GM15510 (cell line): ENCODE data around the gene DNAAF3.

Experiments
- POLR2A ChIP-seq: IDR thresholded peaks from 3 replicates; pipeline ENCODE4 v1.6.1; 2011; ENCODE audit warnings: borderline replicate concordance; ENCODE audit not compliant: insufficient read length; ENCODE audit errors: extremely low read depth

DNAAF3 gene

DNA sequence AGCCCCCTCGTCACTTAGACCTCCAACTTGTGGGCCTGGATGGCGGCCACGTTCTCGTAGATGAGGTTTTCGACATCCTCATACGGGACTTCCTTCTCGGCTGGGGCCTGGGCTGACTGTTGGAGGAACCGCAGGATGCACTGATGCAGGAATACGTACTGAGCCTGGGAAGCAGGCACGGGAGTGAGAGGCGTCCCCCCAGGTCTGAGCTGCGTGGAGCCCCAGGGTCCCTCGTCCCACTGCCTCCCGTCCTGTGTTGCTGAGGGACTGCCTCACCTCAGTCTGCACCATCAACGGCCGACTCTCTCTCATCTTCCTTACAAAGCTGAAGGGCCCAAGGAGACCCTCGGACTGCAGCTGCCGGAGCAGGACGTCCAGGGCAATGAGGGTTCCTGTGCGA is 15.3 kb upstream of the DNAAF3 start:
- no peak for TF ChIP-seq POLR2A

DNA sequence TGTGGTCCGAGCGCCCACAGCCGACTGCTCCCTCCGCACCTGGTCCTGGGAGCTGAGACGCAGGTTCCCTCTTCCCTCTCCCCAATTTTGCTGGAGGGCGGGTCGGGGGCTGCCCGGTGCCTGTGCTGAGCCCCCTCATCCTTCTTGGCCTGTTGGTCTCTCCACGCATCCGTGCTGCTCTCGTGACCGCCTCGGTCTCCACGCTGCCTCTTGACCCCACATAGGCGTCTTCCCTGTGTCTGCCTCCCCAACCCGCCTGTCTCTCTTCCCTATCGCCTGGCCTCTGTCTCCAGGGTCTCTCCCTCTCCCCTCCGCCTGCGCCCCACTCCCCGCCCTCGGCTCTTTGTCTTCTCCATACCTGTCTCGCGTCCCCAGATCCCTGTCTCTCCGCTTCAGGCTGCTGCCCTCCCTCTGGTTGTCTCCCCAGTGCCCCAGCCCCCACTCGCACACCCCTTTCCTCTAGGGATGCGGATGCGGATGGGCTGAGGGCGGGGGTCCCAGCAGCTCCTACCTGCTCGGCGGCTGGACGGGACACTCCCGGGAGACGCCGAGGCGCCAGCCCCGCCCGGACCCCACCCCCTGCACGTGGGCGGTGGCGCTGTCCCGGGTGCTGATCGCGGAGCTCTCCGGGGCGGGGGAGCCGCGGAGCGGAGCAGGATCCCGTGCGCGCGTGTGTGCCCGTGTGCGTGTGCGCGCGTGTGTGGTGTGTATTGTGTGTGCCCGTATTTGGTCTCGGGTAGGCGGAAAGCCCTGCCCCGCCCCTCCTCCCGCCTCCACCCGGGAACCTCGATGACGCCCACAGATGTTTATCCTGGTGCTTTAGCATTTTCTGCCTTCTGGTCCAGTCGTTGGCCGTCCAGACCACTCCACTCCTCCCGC is 13.4 kb upstream of the DNAAF3 start, which contains the start of gene SYT5:
Gene SYT5, minus strand, starts transcription at position 684 of the 879 bp plus-strand sequence. CDS start 1,248 bp downstream, outside the sequence.
- no peak for TF ChIP-seq POLR2A

DNA sequence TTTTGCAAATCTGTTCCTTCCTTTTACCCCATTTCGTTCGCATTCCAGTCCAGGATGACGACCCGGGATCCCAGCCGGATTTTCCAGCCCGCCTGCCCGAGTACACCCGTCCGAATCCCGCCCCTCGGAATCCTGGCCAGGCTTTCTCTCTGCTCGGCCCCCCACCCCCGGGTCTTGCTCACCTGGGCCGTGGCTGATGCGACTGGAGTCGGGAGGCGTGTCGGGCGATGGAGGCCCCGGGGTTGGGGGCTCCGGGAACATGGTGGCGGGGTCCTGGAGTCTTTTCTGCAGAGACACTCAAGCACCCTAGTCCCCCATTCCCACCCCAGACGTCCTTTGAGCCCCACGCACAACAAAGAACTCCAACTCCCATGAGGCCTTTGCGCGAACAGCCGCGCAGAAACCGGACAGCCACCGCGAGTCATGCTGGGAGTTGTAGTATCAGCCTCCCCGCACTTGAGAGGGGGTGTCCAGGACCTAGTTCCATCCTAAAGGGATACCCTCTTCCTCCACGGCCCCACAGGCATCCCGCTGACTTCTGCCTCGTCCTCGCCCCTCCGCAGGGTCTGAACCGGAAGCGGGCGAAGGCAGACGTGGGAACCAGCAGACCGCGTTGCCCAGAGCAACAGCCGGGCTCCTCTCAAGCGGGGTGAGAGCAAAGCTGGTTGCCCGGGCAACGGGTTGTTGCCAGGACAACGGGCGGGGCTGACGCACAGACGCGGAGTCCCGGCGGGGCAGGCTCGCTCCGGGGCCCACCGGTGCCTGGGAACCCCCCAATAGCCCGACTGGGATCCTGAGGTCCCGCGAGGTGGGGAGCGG is 12.6 kb upstream of the DNAAF3 start:
- TF ChIP-seq POLR2A, result no peak

DNA sequence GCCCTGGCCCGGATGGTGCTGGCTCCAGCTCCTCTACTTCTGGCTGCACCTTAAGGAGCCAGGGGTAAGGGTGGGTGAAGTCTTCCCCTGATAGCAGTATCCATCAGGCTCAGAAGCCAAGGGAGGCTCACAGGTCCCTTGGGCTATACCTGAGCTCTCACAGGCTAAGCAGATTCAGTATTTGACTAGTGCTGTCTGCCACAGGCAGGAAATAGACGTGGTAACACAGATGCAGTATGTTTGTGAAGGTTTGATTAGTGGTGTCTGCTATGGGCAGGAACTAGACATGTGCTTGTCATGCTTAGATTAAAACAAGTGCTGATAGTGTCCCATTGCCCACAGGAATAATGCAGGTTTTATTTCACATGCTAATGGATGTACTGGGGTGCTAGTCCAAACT is 9.7 kb upstream of the DNAAF3 start:
- no peak for TF ChIP-seq POLR2A

- no peak for TF ChIP-seq POLR2A
Measured at GRCh38 chr19:55175117-55175867, 8.9 kb upstream of the DNAAF3 start.

GRCh38 chr19:55174425-55175116 is 8.2 kb upstream of the DNAAF3 start:
- TF ChIP-seq POLR2A, result no peak

DNA sequence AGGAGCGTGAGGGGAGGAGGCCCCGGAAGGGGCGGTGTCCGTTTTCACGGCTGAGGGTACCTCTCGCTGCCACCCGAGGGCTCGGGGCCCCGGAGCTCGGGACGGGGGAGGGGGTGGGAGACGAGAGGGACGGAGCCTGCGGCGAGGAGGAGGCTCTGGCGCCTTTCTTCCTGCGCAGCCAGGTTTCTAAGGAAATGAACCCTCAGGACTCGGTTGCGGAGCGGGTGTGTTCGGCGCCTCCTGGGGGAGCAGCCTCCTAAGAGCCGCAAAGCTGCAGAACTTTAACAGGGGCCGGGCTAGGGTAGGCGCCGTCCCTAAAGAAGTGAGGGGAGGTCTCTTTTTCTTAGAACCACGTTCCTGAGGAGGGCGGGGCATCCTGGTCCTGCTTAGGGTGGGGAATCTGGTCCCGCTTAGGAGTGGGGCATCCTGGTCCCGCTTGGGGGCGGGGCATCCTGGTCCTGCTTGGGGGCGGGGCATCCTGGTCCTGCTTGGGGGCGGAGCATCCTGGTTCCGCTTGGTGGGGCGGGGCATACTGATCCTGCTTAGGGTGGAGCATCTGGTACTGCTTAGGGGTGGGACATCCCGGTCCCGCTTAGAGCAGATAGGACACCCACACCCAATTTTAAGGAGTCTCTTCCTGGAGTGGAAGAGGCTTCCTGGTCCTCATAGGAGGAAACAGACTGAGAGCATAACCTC is 7.4 kb upstream of the DNAAF3 start:
- TF ChIP-seq POLR2A, result no peak

DNA sequence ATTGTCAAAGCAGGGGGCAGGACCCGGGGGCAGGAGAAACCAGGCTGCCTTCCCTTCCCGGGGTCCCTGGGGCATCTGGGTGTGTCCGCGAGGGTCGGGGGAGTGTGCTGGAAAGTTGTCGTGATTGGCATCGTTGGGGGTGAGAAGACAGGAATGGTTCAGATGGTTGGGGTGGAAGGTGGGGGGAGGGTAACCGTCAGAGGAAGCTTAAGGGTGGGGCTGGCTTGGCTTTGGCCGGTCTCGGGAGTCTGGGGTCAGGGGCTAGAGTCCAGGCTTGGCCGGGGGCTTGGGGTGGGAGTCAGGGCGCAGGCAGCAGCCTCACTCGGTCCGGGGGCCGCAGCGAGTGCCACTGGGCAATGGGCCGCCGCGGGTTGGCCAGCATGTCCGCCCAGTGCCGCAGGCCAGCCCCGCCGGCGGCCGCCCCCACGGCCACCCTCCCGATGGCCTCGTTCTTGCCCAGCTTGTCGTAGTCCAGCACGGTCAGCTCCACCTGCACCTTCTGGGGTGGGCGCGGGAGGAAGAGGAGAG is 6.8 kb upstream of the DNAAF3 start:
- no peak for TF ChIP-seq POLR2A

GRCh38 chr19:55172741-55173140 is 6.3 kb upstream of the DNAAF3 start:
- no peak for TF ChIP-seq POLR2A

DNA sequence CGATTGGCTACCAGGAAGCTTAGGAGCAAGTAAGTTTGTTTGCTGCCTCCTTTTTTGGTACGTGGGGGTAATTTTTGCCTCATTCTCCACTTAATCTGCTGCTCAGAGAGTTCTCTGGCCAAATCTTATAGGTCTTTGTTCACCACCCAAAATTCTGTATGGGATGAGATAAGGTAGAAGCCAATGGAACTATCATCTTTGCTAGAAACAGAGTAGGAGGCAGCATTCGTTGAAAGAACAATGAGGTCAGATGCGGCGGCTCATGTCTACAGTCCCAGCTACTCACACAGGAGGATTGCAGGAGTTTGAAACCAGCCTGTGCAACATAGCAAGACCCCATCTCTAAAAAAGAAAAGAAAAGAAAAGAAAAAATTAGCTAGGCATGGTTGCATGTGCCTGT is 5.0 kb upstream of the DNAAF3 start:
- TF ChIP-seq POLR2A, result no peak

DNA sequence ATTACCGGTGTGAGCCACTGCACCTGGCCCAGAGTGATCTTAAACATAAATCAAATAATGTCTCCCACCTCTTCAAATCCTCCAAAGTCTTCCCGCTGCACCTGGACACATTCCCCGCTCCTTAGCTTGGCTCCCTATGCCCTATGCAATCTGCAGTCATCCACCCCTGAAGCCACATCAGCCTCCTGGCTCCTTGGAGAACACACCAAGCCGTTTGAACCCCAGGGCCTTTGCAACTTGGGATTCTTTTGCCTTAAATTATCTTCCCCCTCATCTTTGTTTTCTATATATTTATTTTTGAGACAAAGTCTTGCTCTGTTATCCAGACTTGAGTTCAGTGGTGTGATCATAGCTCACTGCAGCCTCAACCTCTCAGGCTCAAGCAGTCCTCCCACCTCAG is 2.7 kb upstream of the DNAAF3 start:
- TF ChIP-seq POLR2A, result no peak

- no peak for TF ChIP-seq POLR2A
Measured at GRCh38 chr19:55165952-55166529, 372 bp downstream of the DNAAF3 start.
